HG03103 (cell line): Measurements from ENCODE around the gene ANAPC2.

Experiments
- ATAC-seq: cut with Tn5 transposase; IDR thresholded peaks from one replicate; pipeline ENCODE4 v1.9.1; 2021; ENCODE audit warnings: low read depth; ENCODE audit not compliant: unreplicated experiment

ANAPC2 gene, protein sequence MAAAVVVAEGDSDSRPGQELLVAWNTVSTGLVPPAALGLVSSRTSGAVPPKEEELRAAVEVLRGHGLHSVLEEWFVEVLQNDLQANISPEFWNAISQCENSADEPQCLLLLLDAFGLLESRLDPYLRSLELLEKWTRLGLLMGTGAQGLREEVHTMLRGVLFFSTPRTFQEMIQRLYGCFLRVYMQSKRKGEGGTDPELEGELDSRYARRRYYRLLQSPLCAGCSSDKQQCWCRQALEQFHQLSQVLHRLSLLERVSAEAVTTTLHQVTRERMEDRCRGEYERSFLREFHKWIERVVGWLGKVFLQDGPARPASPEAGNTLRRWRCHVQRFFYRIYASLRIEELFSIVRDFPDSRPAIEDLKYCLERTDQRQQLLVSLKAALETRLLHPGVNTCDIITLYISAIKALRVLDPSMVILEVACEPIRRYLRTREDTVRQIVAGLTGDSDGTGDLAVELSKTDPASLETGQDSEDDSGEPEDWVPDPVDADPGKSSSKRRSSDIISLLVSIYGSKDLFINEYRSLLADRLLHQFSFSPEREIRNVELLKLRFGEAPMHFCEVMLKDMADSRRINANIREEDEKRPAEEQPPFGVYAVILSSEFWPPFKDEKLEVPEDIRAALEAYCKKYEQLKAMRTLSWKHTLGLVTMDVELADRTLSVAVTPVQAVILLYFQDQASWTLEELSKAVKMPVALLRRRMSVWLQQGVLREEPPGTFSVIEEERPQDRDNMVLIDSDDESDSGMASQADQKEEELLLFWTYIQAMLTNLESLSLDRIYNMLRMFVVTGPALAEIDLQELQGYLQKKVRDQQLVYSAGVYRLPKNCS

GRCh38 chr9:137188490-137189296, at the start of gene ANAPC2, which contains the start of gene SSNA1:
TSS of gene ANAPC2 (minus strand) at chr9:137188560. CDS start at chr9:137188532, 28 bp downstream.
TSS of gene SSNA1 (plus strand) at chr9:137188676. CDS start at chr9:137188727, 51 bp downstream.
- ATAC-seq, result peak; percentile 76

DNA sequence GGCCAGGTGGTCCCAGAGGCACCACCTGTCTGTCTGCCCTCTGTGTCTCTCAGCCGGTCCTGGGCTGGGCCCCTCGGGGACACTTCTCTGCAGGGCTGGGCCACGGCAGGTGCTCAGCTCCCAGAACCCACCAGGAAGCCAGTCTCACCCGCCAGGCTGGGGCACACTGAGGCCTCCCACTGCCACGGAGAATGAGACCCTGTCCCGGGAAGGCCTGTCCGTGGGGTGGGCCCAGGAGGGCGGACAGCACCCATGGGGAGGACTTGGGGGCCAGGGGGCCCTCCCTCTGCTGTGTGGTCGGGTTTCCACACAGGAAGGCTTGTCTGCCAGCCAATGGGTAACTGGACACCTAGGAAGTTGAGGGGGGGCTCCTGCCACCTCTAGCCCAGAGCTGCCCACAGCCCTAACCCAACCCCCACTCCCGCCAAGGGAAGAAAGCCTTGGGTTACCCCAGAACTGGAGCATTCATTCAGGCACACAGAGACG, 48.6 kb upstream of the ANAPC2 start:
- ATAC-seq, result no peak

GRCh38 chr9:137236238-137236935, 48.0 kb upstream of the ANAPC2 start:
- ATAC-seq, result no peak

DNA sequence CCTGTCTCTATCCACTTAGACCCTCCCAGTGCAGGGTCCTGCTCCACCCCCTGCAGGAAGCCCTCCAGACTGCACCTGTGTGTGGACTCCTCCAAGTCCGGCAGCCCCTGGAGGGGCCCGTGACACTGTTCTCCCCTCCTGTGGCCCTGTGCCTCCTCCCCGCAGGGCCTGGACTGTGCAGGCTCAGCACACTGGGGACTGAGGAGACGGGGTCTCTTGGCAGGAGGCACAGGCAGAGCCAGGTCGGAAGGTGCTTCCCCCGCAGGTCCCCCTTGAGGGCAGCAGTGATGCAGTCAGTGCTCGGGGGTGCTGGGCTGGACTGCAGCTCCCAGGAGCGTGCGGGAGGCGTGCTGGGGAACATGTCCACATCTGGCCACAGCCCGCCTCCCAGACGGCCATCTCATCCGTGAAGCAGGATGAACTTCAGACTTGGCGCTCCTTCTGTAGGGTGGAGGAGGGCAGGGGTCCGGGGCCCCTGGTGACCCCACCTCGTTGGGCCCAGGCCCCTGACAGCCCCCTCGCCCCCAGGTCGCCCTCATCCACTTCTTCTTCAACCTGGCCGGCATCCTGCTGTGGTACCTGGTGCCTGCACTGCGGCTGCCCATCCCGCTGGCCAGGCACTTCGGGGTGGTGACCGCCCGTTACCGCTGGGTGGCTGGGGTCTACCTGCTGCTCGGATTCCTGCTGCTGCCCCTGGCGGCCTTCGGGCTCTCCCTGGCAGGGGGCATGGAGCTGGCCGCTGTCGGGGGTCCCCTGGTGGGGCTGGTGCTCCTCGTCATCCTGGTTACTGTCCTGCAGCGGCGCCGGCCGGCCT, 47.3 kb upstream of the ANAPC2 start:
- ATAC-seq, result no peak

DNA sequence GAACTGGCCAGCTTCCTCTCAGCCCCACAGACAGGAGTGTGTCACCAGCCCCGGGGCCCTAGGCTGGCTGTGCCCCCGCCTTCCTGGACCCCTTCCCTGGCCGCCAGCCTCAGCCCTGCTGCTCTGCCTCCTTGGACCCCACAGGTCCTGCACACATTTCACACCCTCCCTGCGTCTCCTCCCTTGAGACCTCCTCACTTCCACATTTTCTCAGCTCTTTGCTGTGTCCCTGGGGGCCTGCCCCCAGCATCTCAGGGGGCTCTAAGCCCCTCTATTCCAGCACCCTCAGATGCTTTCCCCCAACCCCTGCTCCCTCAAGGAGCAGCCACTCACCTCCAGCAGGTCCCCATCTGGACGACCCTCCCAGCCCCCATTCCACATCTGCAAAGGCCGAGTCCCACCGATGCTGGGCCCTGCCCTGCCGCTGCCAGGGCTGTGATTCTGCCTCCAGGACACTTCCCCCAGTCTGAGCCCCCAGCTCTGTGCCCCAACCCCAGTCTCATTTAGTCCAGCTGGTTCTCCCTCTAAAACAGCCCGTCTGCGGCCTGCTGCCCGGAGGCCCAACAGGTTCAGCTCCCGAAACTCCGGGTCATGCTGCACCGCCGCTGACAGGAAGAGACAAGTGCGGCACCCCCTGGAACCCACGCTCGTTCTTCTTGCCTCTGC, 46.5 kb upstream of the ANAPC2 start:
- no peak for ATAC-seq

DNA sequence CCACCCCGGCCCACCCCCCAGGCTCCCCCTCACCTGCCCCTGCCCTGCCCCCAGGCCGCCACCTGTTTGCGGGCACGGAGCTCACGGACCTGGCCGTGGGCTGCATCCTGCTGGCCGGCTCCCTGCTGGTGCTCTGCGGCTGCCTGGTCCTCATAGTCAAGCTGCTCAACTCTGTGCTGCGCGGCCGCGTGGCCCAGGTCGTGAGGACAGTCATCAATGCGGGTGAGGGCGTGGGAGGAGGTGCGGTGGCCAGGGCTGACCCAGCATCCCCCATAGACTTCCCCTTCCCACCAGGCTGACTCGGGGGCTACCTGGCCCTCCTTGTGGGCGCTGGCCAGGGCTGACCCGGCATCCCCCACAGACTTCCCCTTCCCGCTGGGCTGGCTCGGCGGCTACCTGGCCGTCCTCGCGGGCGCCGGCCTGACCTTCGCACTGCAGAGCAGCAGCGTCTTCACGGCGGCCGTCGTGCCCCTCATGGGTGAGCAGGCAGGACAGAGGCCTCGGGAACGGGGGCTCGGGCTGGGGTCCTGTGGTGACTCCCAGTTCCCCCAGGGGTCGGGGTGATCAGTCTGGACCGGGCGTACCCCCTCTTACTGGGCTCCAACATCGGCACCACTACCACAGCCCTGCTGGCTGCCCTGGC, 45.8 kb upstream of the ANAPC2 start:
- no peak for ATAC-seq

- ATAC-seq, result no peak
Observed at GRCh38 chr9:137233143-137233980, 45.0 kb upstream of the ANAPC2 start.

- no peak for ATAC-seq
Observed at GRCh38 chr9:137232510-137232909, 44.1 kb upstream of the ANAPC2 start.

DNA sequence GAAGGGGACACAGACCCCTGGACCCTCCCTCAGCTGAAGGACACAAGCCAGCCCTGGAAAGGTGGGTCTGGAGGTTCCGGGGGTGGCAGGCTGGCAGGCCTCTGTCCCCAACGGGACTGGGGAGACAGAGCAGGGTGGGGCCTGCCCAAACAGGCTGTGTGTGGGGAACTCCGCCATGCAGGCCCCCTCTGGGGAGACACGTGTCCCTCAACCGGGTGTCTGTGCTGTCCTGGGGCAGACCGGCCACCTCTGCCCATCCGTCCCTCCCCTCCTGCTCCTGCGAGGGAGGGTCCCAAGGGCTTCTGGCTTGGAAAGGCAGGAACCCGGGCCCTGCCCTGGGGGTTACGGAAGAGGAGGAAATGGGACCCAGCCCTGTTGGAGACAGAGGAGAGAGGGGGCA, 43.7 kb upstream of the ANAPC2 start:
- no peak for ATAC-seq

- no peak for ATAC-seq
Observed at GRCh38 chr9:137231372-137232039, 43.1 kb upstream of the ANAPC2 start.

- ATAC-seq, result no peak
Observed at GRCh38 chr9:137230705-137231371, 42.5 kb upstream of the ANAPC2 start, which contains the start of gene SLC34A3. TSS of gene SLC34A3 (plus strand) at chr9:137230901. CDS start at chr9:137231703, 802 bp downstream.

DNA sequence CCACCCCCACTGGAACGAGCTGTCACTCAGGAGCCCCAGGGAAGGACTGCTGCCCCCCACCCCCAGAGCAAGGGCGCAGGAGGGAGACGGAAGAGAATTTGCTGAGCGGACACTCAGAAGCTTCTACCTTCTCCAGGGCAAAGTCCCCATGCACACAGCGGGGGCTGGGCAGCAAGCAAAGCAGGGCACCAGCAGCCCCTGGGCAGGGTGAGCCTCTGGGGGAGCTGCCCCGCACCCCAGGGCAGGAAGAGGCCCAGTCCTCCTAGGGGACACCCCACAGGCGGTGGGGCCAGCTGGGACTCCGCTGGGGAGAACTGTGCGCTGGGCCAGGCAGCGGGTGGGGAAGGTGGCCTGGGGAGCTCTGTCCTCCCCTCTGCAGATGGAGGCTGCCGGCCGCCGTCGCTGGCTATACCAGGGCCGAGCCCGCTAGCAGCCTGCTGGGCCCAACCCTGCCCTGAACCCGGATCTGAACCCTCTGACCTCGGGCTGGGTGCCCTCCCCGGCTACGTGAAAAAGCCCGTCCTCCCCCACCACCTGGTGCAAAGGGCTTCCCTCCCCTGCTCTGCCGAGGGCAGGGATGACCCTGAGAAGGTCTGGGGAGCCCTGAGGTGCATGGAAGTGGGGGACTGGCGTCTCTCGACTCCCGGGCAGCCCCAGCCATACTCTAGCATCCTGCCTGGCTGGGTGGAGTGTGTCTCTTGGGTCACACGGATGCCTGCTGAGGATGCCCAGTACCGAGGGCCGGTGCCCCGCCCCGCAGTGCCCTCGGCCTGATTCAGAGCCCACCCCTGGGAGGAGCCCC, 41.7 kb upstream of the ANAPC2 start:
- ATAC-seq, result no peak

DNA sequence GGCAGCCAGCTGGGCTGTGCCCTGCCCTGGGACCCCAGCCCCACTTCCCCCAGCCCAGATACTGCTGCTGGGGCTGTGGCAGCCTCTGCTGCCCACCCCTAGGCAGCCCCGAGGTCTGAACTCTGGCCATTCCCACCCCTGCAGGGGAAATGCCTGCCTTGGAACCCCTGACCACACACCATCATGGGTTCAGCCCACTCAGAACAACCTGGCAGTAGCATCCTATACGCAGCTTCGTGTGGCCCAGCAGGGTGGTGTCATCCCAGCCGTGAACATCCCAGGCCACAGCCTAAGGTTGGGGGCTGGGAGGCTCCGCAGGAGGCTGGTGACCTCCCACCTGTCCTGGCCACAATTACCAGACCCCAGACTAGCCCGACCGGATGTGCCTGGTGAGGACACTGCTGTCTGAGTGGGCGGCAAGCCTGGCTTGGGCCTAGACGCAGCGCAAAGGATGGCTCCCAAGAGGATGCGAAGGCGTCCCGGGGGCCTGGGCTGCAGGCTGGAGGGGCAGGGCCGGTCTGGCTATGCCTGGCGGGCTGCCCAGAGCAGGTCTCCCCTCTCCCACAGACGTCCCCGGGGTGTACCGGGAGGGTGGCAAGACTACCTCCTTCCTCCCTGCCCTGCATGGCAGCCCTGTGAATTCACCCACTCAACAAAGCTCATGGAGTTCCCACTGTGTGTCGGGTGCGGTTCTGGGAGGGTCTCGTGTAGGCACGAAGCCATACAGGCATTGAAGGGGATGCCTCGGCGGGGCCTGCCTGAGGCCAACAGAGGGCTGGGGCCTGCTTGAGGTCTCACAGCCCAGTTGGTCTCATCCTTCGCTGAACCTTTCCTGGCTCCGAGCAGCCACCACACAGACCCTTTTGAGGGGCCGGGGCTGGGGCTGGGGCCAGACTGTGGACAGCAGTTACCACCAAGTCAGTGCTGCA, 40.9 kb upstream of the ANAPC2 start:
- ATAC-seq, result no peak

DNA sequence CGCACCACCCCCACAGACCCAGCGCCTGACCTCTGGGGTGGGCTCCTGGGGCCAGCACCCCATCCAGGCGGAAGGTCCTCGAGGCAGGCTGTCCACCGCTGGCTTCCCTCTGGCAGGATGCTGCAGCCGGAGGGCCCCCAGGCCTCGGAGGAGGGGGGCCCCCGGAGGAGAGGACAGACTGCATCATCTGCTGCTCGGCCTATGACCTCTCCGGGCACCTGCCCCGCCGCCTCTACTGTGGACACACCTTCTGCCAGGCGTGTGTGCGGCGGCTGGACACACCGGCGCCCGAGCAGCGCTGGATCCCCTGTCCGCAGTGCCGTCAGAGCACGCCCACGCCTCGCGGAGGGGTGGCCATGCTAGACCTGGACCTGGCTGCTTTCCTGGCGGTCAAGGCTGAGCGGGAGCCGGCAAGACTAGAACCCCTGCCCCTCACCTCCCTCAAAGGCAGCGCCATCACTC, 40.2 kb upstream of the ANAPC2 start:
- ATAC-seq, result no peak
